Measurements from ENCODE around the gene LINC01488.
A peak's percentile ranks its signal among the peaks of the same experiment; 100 is the strongest.

Gene LINC01488

GRCh38 chr11:69533296-69534165 lies 52.1 kb downstream of the LINC01488 start:
- no peak for DNase-seq

GRCh38 chr11:69534166-69534530 lies 52.7 kb downstream of the LINC01488 start:
- DNase-seq = no peak

- no peak for DNase-seq
Measured at GRCh38 chr11:69535908-69536307, 54.4 kb downstream of the LINC01488 start.

DNA sequence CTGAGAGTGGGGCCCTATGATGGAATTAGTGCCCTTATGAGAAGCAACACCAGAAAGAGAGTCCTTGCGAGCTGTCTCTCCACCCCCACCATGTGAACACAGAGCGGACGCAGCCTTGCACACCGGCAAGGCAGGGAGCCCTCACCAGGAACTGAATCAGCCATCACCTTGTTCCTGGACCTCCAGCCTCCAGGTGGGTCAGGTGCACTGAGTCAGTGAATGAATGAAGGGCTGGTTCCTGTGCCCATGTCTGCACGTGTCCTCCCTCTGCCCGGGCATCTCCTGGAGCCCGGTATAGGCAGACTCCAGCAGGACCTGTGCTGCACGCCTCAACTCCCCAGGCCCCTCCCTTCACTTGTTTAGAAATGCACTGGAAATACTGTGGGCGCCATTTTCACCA lies 54.9 kb downstream of the LINC01488 start:
- no peak for DNase-seq

DNA sequence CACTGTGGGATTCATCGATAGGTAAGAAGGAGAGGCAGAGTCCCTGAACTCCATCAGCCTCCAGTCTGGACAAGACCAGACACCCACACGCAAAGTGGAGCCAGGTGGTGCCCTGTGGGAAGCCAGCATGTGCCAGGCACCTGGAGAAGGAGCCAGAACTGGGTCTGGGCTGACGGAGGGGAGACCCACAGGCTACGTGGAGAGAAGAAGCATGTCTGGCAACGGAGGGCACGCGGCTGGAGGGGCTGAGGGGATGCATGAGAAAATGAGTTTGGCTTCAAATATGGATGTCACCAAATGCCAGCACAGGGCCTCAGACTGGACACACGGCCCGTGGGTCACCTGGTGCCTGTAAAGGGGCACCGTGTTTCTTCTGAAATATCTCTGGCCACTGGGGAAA lies 55.7 kb downstream of the LINC01488 start:
- DNase-seq = no peak

DNA sequence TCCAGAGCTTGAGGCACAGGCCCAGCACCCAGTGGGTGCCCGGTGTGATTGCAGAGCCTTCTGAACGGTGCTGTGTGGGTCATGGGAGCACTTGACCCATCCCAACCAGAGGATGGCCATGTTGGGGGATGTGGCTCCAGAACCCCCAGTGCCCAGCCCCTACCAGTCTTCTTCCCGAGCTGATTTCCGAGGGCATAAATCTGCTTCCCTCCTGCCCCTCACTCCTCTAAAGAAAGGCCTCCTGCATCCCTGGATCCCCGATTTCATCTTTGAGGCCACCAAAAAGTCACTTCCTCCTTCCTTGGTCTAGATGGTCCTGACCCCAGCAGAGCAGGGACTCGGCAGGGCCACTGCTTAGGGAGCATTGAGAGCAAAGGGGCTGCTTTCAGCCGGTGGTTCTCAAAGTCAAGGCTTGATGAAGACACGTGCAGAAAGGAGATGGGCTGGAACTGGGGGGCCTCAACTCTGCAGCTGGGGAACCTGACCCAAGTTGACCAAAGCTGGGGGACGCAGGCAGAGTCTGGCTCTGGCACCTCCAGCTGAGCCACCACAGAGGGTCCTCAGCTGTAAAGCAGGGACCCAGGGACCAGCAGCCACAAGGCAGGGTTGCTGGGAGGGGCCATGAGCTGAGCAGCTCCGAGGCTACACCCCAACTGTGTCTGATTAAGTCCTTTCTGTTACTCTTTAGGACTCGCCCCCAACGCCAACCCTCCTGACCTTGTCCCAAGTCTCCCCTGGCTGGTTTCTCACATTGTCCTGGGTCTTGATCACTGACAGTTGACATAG lies 56.6 kb downstream of the LINC01488 start:
- DNase-seq = no peak

GRCh38 chr11:69538854-69539253 lies 57.4 kb downstream of the LINC01488 start:
- no peak for DNase-seq

DNA sequence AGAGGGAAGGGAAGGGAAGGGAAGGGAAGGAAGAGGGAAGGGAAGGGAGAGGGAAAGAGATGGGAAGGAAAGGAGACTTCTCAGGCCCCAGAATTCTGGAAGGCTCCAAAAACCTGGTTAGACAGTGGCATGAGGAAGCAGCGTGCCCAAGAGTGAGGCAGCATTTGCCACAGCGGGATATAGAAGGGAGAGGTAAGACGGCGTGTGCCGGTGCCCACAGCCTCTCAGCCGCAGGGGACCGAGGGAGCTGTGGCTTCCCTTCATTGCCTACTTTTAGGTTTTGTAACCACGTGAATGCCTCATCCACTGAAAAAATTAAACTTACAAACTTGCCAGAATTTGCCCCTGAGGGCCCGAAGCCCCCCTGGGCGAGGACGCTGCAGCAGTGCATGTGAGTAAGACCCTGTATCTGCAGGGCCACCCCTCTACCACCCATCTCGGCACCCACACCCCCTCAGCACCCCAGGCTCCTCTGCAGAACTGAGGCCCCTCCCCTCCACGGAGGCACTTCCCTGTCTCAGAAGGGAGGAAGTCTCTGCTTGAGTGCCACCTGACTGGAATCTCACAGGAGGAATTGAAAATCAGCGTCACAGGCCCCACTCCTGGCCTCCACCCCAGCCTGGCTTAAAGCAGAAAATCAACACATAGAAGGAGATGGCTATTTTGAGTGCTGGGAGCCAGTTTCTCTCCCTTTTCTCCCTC lies 58.1 kb downstream of the LINC01488 start:
- peak; percentile 24 for DNase-seq

DNA sequence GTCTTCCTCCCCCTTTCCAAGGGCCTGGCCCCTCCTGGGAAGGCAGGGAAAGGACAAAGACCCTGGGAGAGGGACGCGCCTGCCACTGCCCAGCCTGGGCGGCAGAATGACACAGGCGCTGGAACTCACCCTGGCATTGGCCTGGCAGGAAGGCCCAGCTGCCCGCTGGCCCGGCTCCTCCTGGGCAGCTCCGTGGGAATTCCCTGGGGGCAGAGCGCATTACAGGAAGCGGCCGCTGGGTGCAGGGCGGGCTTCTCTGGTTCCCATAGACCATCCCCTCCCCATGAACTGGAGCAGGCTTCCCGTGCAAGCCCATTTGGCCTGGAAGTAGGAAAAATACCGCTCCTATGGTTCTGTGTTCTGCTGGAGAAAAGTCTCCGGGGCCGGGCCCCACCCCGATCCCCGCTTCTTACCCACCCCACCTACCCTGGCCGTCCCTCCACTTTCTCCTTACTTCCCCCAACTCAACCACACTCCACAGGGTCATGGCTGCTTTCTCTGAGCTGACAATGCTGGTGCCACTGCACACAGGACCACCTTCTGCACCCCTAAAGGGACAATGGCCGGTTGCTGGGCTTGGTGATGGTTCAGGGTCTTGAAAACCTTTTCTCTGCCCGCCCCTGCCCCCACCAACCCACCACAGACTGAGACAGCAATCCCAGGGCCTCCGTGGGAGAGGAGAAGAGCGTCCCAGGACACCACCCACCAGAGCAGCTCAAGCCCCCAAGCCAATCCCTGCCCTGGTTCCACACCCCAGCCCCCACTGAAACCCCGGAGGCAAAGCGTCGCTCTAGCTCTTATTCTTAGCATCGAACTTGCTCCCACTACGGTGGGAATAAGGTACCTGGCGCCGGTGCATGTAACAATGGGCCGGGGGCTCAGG lies 58.9 kb downstream of the LINC01488 start:
- DNase-seq = no peak

DNA sequence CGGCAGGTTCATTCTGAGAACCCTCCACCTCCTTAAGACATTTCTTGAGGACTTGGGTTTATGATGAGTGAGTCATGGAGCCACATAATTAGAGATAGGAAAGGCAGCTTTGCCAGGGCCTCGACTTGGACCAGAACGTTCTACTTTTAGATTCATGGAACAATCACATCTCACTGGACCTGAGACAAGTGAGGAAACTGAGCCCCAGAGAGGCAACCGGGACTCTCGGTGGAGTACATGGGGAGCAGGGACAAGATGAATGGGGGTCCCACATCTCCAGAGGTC lies 59.5 kb downstream of the LINC01488 start:
- no peak for DNase-seq

DNA sequence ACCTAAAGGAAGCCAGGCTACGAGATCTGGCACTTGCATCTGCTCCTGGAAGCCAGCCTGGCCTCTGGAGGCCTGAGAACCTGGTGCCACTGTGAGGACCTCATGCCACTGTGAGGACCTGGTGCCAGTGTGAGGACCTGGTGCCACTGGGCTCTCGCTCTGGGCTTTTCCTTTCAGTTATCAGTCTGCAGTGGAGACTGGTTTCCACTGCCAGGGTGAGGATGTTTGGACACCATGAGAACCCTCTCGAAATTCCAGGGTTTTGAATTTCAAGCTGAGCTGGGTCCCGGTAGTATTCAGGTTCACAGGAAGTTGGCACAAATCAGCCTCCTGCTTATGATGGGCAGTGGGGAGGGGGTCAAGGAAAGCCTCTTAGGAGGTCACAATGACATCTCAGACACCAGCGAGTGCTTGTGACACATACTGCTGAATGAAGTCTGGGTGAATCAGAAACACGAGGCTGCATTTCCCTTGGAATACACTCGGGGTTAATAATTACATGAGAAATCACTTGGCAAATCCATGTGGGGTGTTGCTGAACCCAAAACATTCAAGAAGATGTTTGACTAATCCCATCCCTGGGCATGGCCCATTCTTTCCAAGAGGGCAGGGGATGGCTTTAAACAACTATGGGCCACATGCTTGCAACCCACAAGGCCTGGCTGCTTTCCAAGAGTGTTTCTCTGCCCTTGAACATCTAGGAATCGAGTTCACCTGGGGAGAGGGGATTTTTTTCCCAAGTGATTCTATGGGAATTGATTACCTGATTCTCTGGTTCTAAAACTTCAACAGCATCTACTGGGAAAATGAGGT lies 60.2 kb downstream of the LINC01488 start:
- no peak for DNase-seq

DNA sequence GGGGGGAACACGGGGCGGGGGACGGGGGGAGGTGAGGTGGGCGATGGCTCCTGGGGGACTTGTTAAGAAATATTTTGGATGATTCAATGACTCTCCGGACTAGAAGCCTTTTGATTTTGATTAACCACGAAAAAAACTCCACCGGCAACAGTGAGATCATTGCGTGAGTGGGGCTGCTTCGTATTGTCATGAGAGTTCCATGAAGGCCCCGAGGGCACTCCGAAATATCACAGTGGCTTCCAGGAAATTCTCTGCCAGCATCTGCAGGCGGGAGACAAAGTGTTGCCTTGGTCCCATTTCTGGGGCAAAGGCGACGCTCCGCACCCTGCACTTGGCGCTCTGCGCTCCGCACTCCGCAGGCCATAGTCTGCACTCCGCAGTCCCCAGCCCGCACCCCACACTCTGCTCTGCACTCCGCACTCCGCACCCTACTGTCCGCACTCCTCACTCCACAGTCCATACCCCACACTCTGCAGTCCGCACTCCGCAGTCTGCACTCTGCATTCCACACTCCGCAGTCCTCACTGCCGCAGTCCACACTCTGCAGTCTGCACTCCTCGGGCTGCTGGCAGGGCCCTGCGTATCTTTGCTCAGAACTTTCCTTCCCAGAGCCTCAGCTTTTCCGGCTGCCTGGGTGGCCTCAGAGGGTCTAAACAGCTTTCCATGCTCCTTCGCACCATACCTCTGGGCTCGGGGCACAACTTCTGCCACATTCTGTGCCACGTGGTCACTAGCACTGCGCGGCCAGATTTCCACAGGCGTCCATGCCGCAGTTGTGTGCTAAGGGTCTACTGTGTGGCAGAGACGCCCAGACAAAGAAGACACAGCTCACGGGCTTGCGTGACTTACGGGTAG lies 61.1 kb downstream of the LINC01488 start:
- no peak for DNase-seq

Measured in hematopoietic multipotent progenitor cell treated with erythropoietin and hydrocortisone succinate and interleukin-3 and kit ligand, for 6 days (in vitro differentiated cells).